Parathyroid adenoma (tissue), 2 donors: ENCODE results near the gene S100A5.
"Not testable (repeated sequence)": the region's sequence is repeated elsewhere in the genome, so short reads cannot be mapped to it uniquely, and the experiment has no call there.

ENCODE experiments used
- H2AFZ ChIP-seq: fragments of 300-600 bp; sonication (generic); one replicate; pipeline ENCODE4 v1.7.0; 2017; ENCODE audit warnings: antibody characterized with exemption, mild to moderate bottlenecking
- H3K27ac ChIP-seq: fragments of 300-600 bp; sonication (generic); one replicate; pipeline ENCODE4 v1.7.0; 2017
- H3K27me3 ChIP-seq: fragments of 300-600 bp; sonication (generic); one replicate; pipeline ENCODE4 v1.7.0; 2017; ENCODE audit warnings: low read length; ENCODE audit not compliant: control insufficient read depth, insufficient read depth
- H3K36me3 ChIP-seq: fragments of 300-600 bp; sonication (generic); one replicate; pipeline ENCODE4 v1.7.0; 2017; ENCODE audit warnings: low read length; ENCODE audit not compliant: control insufficient read depth, insufficient read depth
- H3K4me1 ChIP-seq: fragments of 300-600 bp; sonication (generic); one replicate; pipeline ENCODE4 v1.7.0; 2017; ENCODE audit warnings: control low read depth
- H3K4me2 ChIP-seq: fragments of 300-600 bp; sonication (generic); one replicate; pipeline ENCODE4 v1.7.0; 2017; ENCODE audit warnings: low read length
- H3K4me3 ChIP-seq: fragments of 300-600 bp; sonication (generic); one replicate; pipeline ENCODE4 v1.7.0; 2017; ENCODE audit warnings: low read depth, low read length
- H3K79me2 ChIP-seq: fragments of 300-600 bp; sonication (generic); one replicate; pipeline ENCODE4 v1.7.0; 2017; ENCODE audit warnings: control low read depth
- H3K9ac ChIP-seq: fragments of 300-600 bp; sonication (generic); one replicate; pipeline ENCODE4 v1.7.0; 2017; ENCODE audit warnings: mild to moderate bottlenecking
- H3K9me3 ChIP-seq: fragments of 300-600 bp; sonication (generic); one replicate; pipeline ENCODE4 v1.7.0; 2017; ENCODE audit warnings: low read length; ENCODE audit not compliant: control insufficient read depth
- CTCF ChIP-seq: fragments of 300-600 bp; sonication (generic); IDR thresholded peaks from one replicate; pipeline ENCODE4 v1.7.0; 2017; ENCODE audit warnings: antibody characterized with exemption, mild to moderate bottlenecking
- donor health status: primary hyperparathyroidism.

The S100A5 gene

DNA sequence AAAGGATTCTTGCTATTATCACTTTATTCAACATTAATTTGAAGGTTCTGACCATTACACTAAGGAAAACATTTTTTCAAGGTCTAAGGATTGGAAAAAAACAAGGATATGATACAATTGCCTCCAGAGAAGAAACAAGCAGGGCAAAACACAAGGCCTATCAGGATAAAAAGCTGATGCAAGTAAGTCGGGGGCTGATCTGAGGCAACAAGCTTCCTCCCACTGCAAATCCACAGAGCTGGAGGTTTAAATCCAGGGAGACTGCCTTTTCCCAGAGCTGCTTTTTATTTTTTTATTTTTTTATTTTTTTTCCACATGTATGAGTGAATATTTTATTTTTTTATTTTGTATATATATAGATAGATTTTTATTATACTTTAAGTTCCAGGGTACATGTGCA lies 44.3 kb upstream of the S100A5 start:
- Histone ChIP-seq H3K79me2 (no peaks in the 10 kb centered on the region), H3K27me3 (no peaks in the 10 kb centered on the region), H3K4me1 (no peaks in the 10 kb centered on the region), H3K36me3 (no peaks in the 10 kb centered on the region), H2AFZ (no peak overlapping the region), H3K4me3 (no peak overlapping the region), H3K9ac (no peak overlapping the region), H3K27ac (no peak overlapping the region), H3K9me3 (no peaks in the 10 kb centered on the region), H3K4me2 (no peak overlapping the region)
- TF ChIP-seq CTCF = no peak

GRCh38 chr1:153583976-153584375 lies 43.2 kb upstream of the S100A5 start:
- Histone ChIP-seq H3K9me3 (no peaks in the 10 kb centered on the region), H3K36me3 (no peaks in the 10 kb centered on the region)

GRCh38 chr1:153583514-153583913 lies 42.8 kb upstream of the S100A5 start:
- not testable (repeated sequence) for H3K27me3 ChIP-seq, H3K79me2 ChIP-seq, H3K9ac ChIP-seq, H3K4me2 ChIP-seq, H3K36me3 ChIP-seq, H3K9me3 ChIP-seq, H2AFZ ChIP-seq, H3K27ac ChIP-seq, H3K4me3 ChIP-seq, H3K4me1 ChIP-seq

More at GRCh38 chr1:153583976-153584375, 43.2 kb upstream of the S100A5 start:
- no peak overlapping the region for H3K27ac ChIP-seq
- no peaks in the 10 kb centered on the region for H3K4me1 ChIP-seq
- H2AFZ ChIP-seq = no peak overlapping the region
- no peaks in the 10 kb centered on the region for H3K79me2 ChIP-seq
- TF ChIP-seq CTCF = no peak
- H3K27me3 ChIP-seq = no peaks in the 10 kb centered on the region
- no peak overlapping the region for H3K9ac ChIP-seq
- no peak overlapping the region for H3K4me2 ChIP-seq
- H3K4me3 ChIP-seq = no peak overlapping the region

DNA sequence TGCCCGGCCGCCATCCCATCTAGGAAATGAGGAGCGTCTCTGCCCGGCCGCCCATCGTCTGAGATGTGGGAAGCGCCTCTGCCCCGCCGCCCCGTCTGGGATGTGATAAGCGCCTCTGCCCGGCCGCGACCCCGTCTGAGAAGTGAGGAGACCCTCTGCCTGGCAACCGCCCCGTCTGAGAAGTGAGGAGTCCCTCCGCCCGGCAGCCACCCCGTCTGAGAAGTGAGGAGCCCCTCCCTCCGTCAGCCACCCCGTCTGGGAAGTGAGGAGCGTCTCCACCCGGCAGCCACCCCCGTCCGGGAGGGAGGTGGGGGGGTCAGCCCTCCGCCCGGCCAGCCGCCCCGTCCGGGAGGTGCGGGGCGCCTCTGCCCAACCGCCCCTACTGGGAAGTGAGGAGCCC lies 42.1 kb upstream of the S100A5 start:
- H3K4me1 ChIP-seq, H3K4me2 ChIP-seq, H3K27me3 ChIP-seq, H3K4me3 ChIP-seq, H3K79me2 ChIP-seq, H3K9ac ChIP-seq, H3K27ac ChIP-seq, H2AFZ ChIP-seq, H3K36me3 ChIP-seq, H3K9me3 ChIP-seq: not testable (repeated sequence)

DNA sequence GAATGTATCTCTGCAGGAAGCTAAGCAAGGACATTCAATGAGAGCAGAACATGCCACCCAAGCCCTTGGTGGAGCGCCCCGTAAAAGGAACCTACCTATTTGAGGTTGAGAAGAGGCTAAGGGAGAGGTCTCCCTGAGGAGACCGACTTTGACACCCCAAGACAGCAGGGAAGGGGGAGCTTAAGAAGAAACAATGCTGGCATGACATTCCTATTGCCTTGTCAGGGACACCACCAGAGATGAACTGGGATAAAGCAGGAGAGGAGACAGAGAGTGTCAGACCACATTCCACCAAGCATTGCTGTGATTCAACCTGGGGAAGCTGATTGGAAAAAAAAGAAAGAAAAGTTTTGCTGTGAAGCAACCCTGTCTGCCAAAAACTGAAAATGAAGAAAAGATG lies 38.2 kb upstream of the S100A5 start:
- Histone ChIP-seq H3K4me2 (no peak overlapping the region), H2AFZ (no peak overlapping the region), H3K79me2 (no peaks in the 10 kb centered on the region), H3K4me1 (no peaks in the 10 kb centered on the region), H3K36me3 (no peaks in the 10 kb centered on the region), H3K9ac (no peak overlapping the region), H3K27me3 (no peaks in the 10 kb centered on the region), H3K4me3 (no peak overlapping the region), H3K27ac (no peak overlapping the region), H3K9me3 (no peaks in the 10 kb centered on the region)
- no peak for TF ChIP-seq CTCF

GRCh38 chr1:153578490-153578889 lies 37.8 kb upstream of the S100A5 start:
- H3K79me2 ChIP-seq = no peaks in the 10 kb centered on the region
- H3K4me2 ChIP-seq = no peak overlapping the region

More at GRCh38 chr1:153578490-153578889, 37.8 kb upstream of the S100A5 start:
- Histone ChIP-seq H3K4me3 (no peak overlapping the region), H3K27me3 (no peaks in the 10 kb centered on the region), H2AFZ (no peak overlapping the region), H3K27ac (no peak overlapping the region), H3K36me3 (no peaks in the 10 kb centered on the region), H3K9ac (no peak overlapping the region), H3K9me3 (no peaks in the 10 kb centered on the region), H3K4me1 (no peaks in the 10 kb centered on the region)
- no peak for TF ChIP-seq CTCF
